ENCODE results near the gene RNF148.

GRCh38 chr7:122653685-122654084 lies 49.0 kb downstream of the RNF148 start:
- TF ChIP-seq, protein P1, sequence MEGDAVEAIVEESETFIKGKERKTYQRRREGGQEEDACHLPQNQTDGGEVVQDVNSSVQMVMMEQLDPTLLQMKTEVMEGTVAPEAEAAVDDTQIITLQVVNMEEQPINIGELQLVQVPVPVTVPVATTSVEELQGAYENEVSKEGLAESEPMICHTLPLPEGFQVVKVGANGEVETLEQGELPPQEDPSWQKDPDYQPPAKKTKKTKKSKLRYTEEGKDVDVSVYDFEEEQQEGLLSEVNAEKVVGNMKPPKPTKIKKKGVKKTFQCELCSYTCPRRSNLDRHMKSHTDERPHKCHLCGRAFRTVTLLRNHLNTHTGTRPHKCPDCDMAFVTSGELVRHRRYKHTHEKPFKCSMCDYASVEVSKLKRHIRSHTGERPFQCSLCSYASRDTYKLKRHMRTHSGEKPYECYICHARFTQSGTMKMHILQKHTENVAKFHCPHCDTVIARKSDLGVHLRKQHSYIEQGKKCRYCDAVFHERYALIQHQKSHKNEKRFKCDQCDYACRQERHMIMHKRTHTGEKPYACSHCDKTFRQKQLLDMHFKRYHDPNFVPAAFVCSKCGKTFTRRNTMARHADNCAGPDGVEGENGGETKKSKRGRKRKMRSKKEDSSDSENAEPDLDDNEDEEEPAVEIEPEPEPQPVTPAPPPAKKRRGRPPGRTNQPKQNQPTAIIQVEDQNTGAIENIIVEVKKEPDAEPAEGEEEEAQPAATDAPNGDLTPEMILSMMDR (IDR thresholded peaks at IDR 0.05), result no peak
- no peak for TF ChIP-seq POLR2A (IDR thresholded peaks at IDR 0.05)
